WTC11 (cell line): ENCODE measurements around the gene TMA7B. TPM values are rescaled to one million over a fixed set of nuclear protein-coding genes. Genes with fewer than 3 reads are reported as not detected.

ENCODE experiments used
- total RNA-seq: library from RNA; stranded (reverse); gene quantifications from 3 replicates; pipeline ENCODE4 v1.2.3, GENCODE V29; 2021

The TMA7B gene
- total RNA-seq, 1 experiment from 2014 or later, result not detected

Other genes with a start within 250 kb of the TMA7B start
- gene ENTHD1, start 66.6 kb upstream of the TMA7B start, total RNA-seq, result not detected in 3 replicates
- 0.33 to 0.92 TPM (median 0.64 TPM) in 3 replicates for gene GRAP2, start 59.3 kb upstream of the TMA7B start, total RNA-seq
- 33.8 to 43.1 TPM (median 35.4 TPM) in 3 replicates for gene FAM83F, start 34.6 kb downstream of the TMA7B start, total RNA-seq
- 49.7 to 51.1 TPM (median 50.4 TPM) in 3 replicates for gene TNRC6B, start 217.5 kb downstream of the TMA7B start, total RNA-seq